HG03060 (cell line): ENCODE results near the gene RRP8.

Source experiments
- ATAC-seq: cut with Tn5 transposase; IDR thresholded peaks from one replicate; pipeline ENCODE4 v1.9.1; 2021; ENCODE audit warnings: low read depth, moderate number of reproducible peaks; ENCODE audit not compliant: unreplicated experiment

RRP8 gene

DNA sequence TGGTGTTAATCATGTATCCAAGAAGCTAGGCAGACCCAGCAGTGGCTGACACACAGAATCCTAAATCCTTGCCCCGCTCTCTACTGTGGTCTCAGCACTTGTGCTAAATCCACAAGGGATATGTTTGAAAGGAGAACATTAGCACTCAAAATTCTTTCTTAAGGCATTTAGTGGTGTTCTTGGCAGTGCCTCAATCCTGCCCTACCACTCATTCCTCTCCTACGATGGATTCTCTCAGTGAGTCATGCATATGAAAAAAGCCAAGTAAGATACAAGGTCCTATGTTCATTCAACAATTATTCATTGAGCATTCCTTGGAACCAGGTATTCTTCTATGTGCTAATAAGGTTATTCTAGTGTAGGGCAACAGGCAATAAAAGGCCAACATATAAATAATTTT, 31.2 kb downstream of the RRP8 start:
- ATAC-seq, result no peak

- ATAC-seq, result no peak
These were observed 31.9 kb downstream of the RRP8 start for GRCh38 chr11:6571434-6572008.

- ATAC-seq, result no peak
These were observed 32.6 kb downstream of the RRP8 start for GRCh38 chr11:6570691-6571427.

- no peak for ATAC-seq
These were observed 33.7 kb downstream of the RRP8 start for GRCh38 chr11:6569706-6570105.

GRCh38 chr11:6568191-6568918, 35.1 kb downstream of the RRP8 start:
- no peak for ATAC-seq

DNA sequence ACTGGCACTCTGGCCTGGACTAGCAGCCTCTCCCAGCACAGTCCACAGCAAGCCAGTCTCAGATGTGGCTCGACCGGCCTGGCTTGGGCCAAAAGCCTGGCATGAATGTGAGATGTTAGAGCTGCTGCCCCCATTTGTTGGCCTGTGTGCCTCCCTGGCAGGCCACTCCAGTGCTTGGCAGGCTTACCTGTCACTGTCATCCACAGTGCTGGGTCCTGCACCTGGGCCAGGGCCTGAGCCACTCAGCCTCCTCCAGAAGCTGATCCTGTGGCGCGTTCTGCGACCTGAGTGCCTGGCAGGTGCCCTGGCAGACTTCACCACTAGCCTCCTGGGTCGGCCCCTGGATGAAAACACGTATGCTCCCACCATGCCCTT, 36.1 kb downstream of the RRP8 start:
- ATAC-seq, result no peak

GRCh38 chr11:6566704-6567370, 36.6 kb downstream of the RRP8 start:
- ATAC-seq, result no peak

DNA sequence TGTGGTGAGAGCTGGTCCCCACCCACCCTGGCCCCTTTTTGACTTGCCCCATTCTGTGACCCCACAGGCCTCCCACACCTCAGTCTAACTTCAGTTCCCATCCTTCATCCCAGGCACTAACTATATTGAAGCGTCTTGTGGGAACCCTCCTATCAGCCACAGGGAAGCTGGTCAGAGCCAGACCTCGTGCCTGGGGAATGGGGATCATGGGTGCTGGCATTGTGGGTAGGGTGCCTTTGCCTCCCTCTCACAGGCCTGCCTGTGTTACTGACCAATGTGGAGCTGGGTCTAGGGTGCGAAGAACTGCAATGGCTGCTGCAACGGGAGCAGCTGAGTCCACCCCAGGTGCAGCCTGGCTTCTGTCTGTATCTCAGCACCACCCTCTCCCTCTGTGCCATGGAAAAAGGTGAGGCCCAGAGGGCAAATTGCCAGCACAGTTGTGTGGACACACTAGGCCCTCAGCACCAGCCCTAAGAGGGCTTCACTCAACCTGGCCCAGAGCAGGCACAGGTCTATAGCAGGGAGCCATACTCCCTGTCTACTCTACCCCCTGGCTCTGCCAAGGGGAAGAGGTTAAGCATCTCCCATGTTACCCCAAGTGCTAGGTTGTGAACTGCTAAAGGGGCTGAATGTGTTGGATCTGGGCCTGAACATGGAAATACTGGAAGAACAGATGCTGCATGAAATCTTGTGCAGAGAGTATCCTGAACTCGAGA, 37.3 kb downstream of the RRP8 start:
- ATAC-seq, result no peak

- ATAC-seq, result no peak
These were observed 38.1 kb downstream of the RRP8 start for GRCh38 chr11:6565325-6565724.

DNA sequence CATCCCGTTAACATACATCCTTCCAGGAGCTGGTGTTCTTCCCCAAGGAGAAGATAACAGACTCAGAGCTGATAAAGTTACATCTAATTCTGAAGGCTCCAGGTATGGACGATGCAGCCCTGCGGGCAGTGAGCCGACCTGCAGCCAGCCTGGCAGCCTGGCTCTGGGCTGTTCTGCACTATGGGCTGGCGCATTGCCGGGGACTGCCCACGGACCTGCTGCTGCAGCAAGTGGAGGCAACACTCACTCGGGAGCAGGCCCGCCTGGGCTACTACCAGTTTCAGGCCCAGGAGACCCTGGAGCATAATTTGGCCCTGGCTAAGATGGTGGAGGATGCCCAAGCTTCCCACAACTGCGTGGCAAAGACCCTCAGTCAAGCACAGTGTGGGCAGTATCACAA, 39.7 kb downstream of the RRP8 start:
- no peak for ATAC-seq

GRCh38 chr11:6563121-6563619, 40.2 kb downstream of the RRP8 start:
- ATAC-seq, result no peak

DNA sequence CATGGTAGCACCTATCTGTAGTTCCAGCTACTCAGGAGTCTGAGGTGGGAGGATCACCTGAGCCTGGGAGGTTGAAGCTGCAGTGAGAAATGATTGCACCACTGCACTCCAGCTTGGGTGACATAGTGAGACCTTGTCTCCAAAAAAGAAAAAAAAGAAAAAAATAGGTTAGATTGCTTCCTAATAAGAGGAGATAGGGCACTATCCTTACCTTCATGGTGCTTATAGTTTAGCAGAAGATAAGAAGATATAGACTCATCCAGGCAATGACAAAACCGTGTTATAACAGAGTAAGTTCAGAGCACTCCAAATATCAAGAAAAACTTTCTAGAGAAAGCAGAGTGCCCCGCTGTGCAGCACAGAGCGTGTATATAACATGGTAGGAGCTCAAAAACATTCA, 42.1 kb downstream of the RRP8 start:
- ATAC-seq, result no peak

DNA sequence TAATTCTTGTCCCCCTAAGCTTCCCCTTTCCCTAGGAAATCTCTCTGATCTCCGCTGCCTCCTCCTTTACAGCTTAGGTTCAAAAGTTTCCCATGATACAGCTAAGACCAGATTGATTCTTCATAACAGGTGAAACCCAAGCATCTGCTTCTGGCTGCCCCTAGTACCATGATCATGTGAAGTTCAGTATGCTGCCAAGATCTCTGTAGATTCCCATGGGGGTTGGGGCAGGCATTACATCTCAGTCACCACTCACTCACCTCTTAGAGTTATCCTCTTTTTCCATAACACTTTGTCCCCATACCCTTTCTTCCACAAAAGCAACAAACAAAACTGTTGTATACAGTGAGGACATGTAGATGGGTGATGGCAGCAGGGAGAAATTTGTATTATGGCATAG, 44.0 kb downstream of the RRP8 start:
- ATAC-seq, result no peak

GRCh38 chr11:6557761-6558674, 45.4 kb downstream of the RRP8 start:
- ATAC-seq, result no peak

GRCh38 chr11:6557063-6557462, 46.4 kb downstream of the RRP8 start:
- ATAC-seq, result no peak

- no peak for ATAC-seq
These were observed 47.1 kb downstream of the RRP8 start for GRCh38 chr11:6556139-6556949.

DNA sequence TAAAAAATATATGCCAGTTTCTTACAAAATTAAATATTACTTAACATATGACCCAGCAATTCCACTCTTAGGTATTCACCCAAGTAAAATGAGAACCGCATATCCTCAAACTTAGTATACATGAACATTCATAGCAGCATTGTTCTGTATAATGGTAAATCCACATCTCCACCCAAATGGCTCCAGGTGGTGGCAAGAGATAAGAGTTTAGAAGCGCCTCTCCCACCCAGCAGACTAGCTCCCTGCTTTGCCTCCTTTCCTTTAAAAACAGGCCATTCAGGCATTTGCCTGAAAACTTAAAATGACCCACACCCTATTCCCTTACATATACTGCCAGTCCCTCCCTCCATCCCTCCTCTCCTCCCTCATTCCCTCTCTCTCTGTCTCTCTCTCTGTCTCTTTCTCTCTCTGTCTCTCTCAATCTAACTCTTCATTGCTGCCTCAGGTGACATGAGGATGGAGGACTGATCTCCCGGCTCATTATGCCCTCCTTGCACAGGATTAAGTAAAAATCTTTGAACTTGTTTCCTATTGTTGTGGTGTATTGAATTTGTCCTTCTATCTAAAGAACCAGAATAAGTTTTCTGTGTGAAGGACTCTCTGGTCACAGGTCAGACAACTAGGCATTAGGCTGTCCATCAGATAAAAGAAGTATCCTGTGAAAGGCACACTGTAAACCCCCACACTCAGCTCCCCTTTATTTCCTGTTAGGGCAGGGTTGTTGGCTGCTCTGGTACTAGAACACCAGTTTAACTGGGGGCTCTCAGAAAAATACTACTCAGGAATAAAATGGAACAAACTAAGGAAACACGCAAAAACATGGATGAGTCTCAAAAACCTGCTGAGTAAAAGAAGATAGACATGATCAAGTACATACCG, 48.3 kb downstream of the RRP8 start:
- no peak for ATAC-seq

GRCh38 chr11:6553634-6554033, 49.8 kb downstream of the RRP8 start:
- no peak for ATAC-seq
